ENCODE data around the gene LTBP1.

LTBP1 gene

DNA sequence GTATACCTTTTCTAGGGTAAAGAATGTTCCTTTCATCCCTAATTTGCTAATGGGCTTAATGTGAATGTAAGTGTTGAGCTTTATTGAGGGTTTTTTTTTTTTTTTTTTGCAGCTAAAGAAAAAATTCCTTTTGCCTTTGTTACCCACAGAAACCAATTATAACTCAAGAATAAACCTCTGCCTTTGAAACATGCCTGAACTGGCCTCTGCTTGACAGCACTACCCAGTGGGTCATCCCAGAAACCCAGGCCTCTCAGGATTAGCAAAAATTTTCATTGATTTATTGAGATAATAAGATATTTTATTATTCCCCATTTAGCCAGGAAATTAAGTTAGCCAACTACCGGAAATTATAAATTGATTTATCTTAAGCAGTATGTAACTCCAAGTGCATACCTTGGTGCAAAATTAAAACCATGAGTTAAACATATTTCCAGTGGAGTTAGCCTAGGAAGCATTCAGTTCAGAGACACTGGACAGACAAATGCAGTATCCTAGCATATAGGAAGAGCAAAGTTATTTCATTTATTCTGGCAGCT, 462.7 kb downstream of the LTBP1 start:
- no peak overlapping the region for H3K27ac ChIP-seq
- ChIA-PET CTCF (no interaction called here), POLR2A (ENCODE audit: low non-redundant PET) (no interaction called here)
- TF ChIP-seq CTCF (conservative IDR thresholded peaks at IDR 0.05; ENCODE audit: low read depth) = no peak
- DNase-seq (ENCODE audit: low spot score) = peak; percentile 33

DNA sequence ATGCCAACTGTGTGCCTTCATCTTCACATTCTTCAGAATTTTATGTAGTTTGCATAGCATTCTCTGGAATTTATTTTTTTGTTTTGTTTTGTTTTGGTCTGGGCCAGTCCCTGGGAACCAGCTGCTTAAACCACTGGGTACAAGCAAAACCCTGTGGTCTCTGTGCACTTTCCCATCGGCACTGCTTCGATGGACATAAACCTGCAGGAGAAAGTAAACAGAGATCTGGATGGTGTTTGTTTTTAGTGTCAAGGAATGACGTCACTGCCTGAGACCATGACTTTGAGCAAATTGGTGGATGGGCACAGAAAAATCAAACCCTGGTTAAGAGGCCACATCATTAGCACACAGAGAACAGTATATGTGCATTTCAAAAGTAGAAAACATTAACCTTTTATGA, 465.0 kb downstream of the LTBP1 start:
- POLR2A ChIA-PET (ENCODE audit: low non-redundant PET) = no interaction called here
- no peak for TF ChIP-seq CTCF (conservative IDR thresholded peaks at IDR 0.05; ENCODE audit: low read depth)
- H3K27ac ChIP-seq = no peak overlapping the region
- CTCF ChIA-PET = no interaction called here
- no peak for DNase-seq (ENCODE audit: low spot score)

DNA sequence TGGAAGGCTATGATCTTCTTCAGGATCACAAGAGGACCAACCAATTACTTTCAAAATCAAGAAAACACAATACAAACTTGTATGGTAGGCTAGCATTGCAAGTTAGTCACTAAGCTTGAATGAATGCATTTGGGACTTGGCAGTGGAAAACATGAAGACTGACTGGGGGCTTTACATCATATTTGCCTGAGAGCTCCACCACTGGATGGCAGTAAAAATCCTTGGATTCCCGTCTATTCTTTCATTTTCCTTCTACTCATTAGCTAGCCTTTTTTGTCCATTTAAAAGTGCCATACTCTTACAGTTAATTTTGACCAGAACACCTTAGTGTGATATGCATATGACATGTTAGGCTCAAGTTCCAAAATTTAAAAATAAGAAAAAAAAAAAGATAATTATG, 466.2 kb downstream of the LTBP1 start:
- ChIA-PET POLR2A (ENCODE audit: low non-redundant PET) (interaction anchor here (0.7 kb wide), 1 partner anchor 41 kb away, joined by 3 read pairs; no protein-coding TSS in a partner anchor), CTCF (interaction anchor here (0.6 kb wide), 1 partner anchor 17 kb away, joined by 5 read pairs; no protein-coding TSS in a partner anchor)
- TF ChIP-seq CTCF (conservative IDR thresholded peaks at IDR 0.05; ENCODE audit: low read depth) = peak; percentile 25; the same call in 1 of the 2 replicates
- no peak overlapping the region for H3K27ac ChIP-seq
- DNase-seq (ENCODE audit: low spot score) = peak; percentile 22

DNA sequence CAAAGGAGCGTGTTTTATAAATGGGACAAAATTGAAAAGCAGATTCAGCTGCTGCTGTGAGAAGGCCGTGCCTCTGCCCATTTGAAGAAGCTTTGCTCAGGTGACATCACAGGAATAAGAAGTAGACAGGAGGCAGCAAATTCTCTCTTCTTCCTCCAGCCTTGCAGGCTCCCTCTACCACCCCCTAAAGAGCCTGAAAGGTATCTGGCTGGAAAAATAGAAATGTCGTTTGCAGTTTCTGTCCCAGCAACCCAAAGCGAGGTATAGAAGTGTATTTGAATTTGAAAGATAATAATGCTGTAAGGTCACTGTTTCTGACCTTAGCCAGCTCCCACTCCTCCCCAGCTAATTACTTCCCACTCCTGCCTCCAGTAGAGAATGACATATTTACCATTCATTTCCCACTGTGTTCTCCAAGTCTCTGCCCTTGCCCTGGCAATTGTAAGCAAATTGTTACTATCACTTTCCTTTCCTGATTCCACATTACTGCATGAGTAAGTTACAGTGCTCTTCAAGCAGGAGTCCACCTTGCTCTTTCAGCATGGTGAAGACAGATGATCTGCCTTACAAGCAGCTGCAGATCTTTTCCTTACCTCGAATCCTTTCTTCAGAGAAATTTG, 472.9 kb downstream of the LTBP1 start:
- no peak for DNase-seq (ENCODE audit: low spot score)
- ChIA-PET POLR2A (ENCODE audit: low non-redundant PET) (no interaction called here), CTCF (interaction anchor here (1.0 kb wide), 1 partner anchor 24 kb away, joined by 3 read pairs; no protein-coding TSS in a partner anchor)

GRCh38 chr2:33420726-33421125, 474.0 kb downstream of the LTBP1 start:
- POLR2A ChIA-PET (ENCODE audit: low non-redundant PET) = no interaction called here
- CTCF ChIA-PET = no interaction called here
- no peak overlapping the region for H3K27ac ChIP-seq
- no peak for TF ChIP-seq CTCF (conservative IDR thresholded peaks at IDR 0.05; ENCODE audit: low read depth)
- DNase-seq (ENCODE audit: low spot score) = no peak

More for the DNA sequence above, 472.9 kb downstream of the LTBP1 start:
- no peak overlapping the region for H3K27ac ChIP-seq
- no peak for TF ChIP-seq CTCF (conservative IDR thresholded peaks at IDR 0.05; ENCODE audit: low read depth)

- no peak for TF ChIP-seq CTCF (conservative IDR thresholded peaks at IDR 0.05; ENCODE audit: low read depth)
- ChIA-PET POLR2A (ENCODE audit: low non-redundant PET) (no interaction called here), CTCF (no interaction called here)
- H3K27ac ChIP-seq = no peak overlapping the region
- no peak for DNase-seq (ENCODE audit: low spot score)
These were observed 475.1 kb downstream of the LTBP1 start for GRCh38 chr2:33421820-33422219.

Data from RWPE1 (cell line).